HuH-7.5 (cell line): ENCODE data around the gene PLCB1.
"Not testable (repeated sequence)": the region's sequence is repeated elsewhere in the genome, so short reads cannot be mapped to it uniquely, and the experiment has no call there.

Experiments used
- DNase-seq: peaks from one replicate; pipeline ENCODE4 v3.0.0; 2011; ENCODE audit warnings: low spot score

Gene PLCB1

DNA sequence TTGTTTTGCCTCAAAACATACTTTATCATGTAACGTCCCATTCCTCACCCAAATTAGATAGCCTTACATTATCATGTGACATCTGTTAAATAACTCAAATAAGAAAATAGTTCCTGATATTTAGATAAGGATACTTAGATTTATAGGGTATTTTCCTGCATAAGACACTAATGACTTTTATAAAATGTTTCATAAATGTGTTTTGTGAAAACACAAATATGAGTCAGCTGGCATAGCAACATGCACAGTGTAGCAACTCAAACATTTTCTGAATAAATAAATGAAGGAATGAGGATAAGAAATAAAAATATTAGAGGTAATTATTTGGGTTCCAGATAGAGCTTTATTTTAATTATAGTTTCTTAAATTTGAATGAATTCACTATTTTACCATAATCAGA lies 476.4 kb downstream of the PLCB1 start:
- DNase-seq = no peak

DNA sequence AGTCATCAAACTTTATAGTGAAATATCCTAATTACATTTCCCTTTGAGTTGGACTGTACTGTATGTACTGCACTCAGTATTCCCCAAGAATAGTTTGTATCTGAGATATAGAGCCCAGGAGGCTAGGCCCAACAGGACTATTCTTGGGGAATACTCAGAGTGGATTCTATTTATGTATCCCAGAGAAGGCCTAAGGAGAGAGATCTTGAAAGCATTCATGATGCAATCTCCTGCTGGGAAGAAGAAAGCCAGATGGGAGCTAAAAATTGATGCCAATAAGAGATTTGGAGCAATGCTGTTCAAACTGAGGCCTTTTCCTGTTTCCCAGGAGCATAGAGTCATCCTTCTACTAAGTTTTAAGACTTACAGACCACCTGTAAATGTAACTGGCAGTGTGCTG lies 484.7 kb downstream of the PLCB1 start:
- DNase-seq = no peak

DNA sequence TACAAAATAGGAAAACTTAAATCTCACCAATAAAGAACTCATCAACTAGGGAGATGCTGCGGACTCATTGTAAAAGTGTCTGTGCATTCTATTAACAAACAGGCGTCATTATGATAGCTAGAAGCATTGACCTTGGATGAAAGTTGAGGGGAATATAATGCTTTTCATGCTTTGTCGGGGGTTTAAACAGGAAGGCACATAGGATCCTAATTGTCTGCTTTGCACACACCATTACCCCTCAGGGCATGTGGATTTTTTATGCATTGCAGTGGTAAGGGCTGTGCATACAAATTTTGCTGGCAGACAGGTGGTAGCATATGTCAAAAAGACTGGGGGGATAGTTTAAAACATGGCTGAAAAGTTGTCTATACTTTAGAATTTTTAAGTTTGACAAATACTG lies 488.9 kb downstream of the PLCB1 start:
- no peak for DNase-seq

DNA sequence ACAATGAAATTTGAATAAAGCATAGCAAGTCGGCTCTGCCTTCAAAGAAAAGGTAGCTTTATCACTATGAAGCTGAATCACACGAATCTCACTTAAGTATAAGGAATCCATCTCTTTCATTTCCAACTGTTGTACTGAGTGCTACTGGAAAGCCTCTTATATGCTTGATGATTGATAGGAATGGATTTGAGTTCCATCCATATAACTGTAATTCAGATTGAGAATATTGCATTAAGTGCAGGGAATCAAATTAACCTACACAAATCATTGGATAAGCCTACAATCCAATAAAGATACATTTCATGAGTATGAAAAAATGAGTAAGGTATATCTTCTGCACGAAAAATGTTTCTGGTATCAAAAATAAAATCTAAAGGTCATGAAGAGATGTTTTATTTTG lies 492.0 kb downstream of the PLCB1 start:
- DNase-seq = no peak

DNA sequence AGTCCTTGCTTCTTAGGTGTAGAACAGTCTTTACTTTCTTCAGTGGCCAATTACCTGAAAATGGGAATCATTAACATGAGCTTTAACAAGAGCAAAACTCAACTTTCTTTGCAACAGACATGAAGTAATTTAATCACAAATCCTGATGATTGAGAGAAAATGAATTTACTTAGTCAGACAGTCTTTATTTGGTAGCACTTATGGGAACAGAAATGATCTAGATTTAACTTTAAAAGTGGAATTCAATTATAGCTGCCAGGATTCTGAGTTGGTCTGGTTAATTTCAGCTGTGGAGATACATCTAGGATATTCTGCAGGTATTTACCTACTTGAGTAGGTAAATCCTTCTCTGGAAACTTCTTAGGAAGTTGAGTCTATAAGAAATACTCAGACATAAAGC lies 492.6 kb downstream of the PLCB1 start:
- no peak for DNase-seq

DNA sequence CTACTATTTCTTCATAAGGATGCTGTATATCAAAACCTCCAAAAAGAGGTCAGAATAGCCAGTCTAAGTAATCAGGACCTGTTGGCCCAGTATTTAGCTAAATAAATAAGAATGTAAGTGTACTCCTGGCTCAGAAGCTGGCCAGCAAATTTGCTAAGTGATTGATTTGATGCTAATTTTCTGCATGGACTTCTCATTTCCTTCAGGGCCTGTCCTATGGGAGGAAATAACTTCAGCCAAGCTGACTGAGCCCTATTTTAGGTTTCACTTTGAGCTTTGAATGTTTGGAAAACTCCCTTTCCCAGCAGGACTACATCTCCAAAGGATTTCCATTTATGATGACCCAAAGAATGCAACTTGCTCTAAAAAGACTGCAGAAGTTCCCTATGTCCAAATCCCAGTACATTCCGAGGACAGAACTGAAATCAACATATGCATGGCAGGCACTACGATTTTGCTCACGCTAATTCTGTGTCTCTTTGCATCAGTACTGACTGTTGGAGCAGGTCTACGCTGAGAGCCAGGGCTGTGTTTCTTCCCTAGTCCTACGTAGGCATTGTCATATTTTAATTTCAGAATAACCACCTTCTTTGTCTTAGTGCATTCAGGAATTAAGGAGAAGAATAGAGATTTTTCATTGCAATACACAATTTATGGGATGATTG lies 495.4 kb downstream of the PLCB1 start:
- DNase-seq = no peak

DNA sequence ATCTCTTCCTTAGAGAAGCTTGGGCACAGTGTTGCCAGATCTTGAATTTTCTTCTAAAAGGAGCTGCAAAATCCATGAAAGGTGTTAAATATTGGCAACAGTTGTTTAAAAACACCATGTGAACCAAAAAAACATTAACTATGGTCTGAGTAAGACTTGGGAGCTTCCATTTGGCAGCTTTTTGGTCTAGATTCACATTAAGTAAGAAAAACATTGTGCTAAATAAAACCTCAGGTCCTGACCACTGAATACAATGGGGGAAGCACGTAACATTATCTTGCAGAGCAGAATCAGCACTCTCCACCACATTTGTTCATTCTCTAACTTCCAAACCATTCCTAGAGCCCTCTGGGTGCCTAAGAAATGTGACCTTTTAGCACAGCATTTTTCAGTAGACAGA lies 499.2 kb downstream of the PLCB1 start:
- DNase-seq = no peak

DNA sequence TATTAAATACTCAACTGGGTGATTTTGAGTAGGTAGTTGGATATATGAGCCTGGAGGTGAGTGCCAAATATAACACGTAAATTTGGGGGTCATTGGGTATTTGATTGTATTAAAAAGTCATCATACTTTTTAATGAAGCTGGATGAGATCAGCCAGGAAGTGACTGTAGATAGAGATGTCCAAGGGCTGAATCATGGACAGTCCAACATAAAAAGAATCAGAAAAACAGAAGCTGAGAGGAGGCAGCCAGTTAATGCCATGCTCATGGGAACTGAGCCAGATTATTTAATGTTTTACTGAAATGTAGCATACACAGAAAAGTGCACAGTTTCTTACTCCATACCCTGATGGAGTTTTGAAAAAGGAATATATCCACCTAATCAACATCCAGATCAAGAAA lies 501.3 kb downstream of the PLCB1 start:
- no peak for DNase-seq

DNA sequence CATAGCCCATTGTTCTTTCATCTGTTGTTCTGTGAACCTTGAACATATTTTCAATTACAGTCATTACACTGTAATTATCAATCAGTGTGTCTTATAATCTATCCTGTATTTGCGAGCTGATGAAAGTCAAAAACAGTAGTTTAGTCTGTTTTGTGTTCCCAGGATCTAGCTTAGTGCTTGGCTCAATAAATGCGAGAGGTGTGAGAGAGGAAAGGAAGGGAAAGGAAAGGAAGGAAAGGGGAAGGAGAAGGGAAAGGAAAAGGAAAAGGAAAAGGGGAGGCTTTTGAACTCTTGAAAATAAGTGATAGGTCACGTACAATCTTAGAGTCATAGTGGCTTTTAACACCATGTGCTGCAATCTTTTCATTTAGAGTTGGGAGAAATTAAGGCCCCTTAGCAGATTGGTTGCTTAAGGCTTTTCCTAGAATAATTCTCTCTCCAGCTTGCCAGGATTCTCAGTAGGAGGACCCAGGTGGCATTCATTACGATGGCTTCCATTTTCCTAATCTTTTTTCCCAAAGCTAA lies 503.0 kb downstream of the PLCB1 start:
- DNase-seq = no peak

DNA sequence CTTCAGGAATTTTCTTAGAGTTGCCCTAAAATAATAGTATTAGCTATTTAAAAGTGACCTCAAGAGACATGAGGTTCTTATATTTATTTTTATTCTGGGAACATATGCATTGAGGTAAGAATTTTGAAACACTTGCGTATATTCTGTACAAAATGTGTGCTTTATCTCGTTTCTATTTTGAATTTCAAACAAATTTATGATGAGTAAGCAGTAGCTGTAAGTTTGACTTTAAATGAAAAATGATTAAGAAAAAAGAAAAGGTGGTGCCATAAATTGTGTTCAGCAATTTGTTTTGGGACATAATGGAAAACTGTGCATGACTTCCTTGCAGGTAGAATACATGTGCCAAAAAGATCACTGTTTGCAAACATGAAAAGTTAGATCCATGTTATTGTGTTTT lies 503.8 kb downstream of the PLCB1 start:
- no peak for DNase-seq

DNA sequence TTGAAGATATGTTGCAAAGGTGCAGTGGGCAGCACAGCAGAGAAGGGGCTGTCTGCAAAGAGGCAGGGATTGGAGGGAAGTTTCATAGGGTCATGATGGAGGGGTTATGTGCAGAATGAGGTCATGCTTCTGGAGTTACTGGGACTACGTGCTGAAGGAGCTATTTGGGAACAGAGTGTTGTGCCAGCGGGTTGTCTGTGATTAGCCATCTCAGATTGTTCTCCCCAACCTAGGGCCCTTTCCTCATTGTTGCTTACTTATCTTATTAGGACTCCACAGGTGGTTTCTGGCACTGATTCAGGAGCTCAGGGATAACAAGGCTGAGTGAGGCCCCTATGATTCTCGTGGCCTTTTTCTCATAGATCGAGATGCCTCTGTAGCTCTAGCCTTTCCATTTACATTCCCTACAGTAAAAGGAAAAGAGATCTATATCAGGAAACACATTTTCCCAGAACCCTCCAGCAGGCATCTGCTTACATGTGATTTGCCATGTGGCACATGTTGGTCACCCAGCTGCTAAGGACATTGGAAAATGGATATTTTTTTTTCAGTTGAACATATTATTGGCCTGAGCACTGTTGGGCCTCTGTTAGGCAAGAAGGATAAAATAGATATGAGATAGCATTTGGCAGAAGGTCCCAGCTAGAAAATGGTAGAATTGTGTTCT lies 507.2 kb downstream of the PLCB1 start:
- no peak for DNase-seq

DNA sequence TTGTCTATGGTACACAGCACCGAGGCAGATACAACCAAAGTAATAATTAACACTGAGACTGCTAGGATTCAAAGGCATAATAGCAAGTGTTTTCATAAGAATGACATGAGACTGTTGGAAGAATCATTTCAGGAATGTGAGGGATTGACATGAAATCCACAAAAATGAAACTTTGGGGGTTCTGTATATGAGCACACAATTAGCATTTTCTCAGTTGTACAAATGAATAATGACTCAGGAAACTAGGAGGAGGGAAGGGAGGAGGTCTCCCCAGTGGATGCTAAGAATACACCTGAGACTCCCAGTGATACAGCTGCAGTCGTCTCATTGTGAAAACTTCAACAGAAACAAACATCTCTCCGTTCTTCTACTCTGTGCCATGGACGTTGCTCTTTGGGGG lies 508.4 kb downstream of the PLCB1 start:
- DNase-seq = no peak

DNA sequence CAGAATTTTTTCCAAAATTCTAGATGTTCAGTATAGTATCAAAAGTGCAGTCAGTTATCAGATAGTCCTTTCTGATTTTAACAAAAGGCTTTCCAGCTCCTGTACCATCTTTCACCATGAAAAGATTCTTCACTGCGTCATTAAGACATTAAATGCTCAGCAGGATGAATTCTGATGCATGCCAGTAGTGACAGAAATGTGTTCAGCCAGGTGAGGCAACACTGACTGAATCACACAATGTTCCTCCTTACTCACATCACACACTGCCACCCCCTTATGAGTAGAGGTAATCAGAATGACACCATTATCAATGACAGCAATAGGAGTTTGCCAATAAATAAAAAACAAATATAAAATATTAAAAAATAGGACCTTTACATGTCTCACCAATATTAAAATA lies 510.2 kb downstream of the PLCB1 start:
- DNase-seq = no peak

DNA sequence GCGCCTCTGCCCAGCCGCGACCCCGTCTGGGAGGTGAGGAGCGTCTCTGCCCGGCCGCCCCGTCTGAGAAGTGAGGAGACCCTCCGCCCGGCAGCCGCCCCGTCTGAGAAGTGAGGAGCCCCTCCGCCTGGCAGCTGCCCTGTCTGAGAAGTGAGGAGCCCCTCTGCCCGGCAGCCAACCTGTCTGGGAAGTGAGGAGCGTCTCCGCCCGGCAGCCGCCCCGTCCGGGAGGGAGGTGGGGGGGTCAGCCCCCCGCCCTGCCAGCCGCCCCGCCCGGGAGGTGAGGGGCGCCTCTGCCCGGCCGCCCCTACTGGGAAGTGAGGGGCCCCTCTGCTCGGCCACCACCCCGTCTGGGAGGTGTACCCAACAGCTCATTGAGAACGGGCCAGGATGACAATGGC lies 512.4 kb downstream of the PLCB1 start:
- DNase-seq = not testable (repeated sequence)

DNA sequence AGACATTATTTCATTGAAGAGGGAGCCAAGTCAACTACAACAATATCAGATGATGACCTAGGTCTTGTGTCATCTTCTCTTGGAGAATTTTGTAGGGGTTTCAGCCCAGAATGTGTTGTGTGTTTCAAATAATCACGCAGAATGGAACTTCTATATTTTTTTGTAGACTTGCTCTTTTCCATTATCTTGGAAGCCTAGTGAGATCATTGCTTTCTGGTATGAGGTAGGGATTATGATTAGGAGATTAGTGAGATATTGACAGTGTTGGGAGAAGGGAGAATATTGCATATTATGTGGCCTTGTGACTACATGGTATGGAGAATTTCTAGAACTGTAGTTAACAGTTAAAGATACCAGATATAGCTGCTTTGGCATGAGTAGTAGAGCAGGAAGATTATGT lies 513.3 kb downstream of the PLCB1 start:
- DNase-seq = no peak

DNA sequence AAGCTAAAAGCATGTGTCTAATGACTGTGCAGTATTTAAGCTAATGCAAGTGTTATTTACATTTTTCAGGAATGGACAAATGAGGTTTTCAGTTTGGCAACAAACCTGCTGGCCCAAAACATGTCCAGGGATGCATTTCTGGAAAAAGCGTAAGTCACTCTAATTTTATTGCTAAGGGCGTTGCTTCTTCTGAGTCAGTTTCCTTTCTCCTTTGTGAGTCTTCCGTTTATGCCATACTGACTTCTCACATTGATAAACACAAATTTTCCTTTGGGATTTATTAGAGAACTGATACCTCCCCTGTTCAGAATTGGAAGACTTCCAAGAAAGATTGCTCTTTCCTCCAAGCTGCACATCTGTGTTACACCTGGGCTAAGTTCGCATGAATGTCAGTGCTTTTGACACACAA lies 514.0 kb downstream of the PLCB1 start:
- DNase-seq = no peak

DNA sequence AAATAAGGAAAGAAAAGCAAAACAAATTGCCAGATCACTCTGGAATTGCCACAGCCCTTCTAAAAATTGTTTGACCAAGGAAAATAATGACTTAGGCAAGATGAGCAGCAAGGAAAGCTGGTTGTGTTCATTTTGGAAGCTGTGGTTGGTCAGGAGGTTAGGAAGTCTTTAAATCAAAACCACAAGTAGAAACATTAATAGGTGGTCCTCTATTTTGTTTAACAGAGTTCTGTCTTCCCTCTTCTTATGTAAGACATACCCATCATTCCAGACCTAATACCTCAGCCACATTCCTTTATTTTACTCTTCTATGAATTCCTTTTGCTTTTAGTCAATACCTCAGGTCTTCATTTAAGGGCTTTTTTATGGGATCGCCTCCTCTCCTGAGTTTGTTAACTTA lies 514.6 kb downstream of the PLCB1 start:
- no peak for DNase-seq

DNA sequence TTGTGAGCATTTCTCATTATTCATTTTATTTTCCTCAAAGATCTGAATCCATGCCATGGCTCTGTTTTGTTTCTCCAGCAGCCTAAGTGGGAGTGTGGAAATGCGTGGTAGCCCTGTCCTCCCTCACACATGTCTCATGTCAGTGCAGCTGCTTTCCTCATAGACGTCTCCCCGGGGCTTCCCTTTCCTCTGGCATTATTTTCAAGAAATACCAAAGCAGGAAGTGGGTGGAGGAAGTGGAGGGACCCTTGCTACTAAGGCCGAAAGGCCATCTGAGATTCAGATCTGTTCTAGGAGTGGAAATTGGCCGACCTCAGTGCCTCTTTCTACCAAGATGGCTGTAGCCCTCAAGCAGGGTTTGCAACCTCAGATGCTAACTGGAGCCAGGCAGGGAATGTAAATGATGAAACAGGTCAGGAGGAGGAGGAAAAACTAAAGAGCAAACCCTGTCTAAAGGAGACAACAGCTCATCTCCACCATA lies 515.9 kb downstream of the PLCB1 start:
- DNase-seq = no peak

DNA sequence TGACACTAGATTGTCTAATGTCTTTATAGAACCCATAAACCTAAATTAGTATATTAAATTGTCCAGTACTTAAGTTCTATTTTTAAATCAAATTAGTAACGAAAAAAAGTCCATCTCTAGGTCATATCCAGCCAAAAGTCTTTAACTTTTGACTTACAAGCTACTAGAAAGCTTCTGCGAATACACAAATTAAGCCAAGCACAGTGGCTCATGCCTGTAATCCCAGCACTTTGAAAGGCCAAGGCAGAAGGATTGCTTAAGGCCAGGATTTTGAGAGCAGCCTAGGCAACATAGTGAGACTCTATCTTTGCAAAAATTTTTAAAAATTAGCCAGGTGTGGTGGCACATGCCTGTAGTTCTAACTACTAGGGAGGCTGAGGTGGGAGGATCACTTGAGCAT lies 516.4 kb downstream of the PLCB1 start:
- DNase-seq = no peak

DNA sequence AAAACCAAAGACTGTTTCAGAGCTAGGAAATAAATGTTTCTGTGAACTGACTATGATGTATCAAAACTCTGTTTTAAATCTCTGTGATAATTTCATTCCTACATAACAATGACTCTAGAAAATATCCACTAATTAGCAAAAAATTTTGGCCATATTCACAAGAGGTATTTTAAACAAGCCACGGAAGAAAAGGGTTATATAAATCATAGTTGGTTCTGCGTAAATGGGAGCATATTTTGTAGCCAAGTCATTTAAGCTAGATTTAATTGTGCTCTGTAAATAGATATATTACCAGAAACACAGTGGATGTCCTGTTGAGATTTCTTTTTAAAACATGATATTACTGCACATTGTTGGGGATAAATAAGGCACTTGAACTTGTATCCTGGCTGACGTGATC lies 520.3 kb downstream of the PLCB1 start:
- DNase-seq = no peak

DNA sequence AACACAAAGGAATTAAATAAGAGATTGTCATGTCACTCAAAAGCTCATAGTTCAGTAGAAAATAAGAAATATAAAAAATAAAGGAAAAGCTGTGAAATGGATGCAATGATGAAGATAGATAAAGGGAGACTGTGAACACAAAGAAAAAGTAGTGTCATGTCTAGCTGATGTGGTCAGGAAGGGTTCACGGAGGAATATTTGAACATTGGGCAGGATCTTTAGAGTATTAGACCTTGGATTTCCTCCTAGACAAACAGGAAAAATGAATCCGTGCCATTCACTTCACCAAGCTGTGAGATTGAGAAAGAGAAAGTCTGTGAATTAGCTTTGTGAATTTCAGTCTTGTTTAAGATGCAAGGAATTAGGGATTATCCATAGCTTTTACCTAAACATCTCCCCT lies 522.4 kb downstream of the PLCB1 start:
- no peak for DNase-seq

DNA sequence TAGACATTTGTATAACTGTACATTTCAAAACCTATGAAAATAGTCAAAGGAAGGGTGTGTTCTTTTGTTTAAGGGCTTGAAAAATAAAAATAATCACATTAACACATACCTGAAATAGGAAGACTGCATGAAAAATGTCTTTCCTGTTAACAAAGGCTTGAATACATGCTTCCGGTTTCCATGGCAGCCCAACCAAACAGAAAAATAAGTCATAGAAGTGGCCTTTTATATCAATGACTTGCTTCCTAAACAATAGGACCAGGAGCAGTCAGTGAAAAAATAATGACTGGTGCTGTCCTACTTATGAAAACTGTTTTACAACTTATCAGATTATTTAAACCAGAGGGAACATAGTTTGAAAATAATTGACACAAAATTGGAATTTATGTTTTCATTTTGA lies 524.3 kb downstream of the PLCB1 start:
- DNase-seq = no peak

DNA sequence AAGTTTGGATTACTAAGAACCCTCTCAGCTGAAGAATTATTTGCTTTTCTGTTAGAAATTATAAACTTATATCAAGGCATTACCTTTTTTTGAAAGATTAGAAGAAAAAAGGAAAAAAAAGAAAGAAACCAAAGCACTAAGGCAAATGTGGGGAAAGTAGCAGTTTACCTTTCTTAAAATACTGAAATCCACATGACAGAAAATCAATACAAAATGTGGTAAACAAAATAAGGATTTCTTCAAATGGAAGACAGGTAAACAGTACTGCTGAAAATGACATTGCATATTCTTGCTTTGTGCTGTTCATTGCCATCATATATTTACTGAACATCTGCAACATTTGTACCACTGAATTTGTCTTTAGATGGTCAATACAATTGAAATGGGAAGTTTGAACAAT lies 525.6 kb downstream of the PLCB1 start:
- DNase-seq = no peak

DNA sequence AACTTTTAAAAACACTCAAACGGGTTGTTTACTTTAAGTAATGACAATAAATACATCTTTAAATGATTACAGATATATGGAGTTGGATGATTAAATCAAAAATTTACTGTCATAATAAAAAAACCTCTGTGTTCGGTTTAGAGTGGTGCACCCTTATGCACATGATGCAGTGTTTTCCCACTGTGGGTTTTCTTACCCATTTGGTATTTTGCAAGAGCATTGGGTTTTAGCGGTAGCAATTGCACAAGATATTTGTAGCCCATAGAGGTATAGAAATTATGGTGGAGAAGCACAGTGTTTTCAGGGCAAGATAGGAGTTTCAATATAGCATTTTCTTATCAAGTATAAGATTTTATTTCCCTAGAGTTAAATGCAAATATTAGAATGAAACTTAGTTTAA lies 526.0 kb downstream of the PLCB1 start:
- no peak for DNase-seq
